GM23338 (cell line): ENCODE data around the gene BZW2. TPM values are rescaled to one million over a fixed set of nuclear protein-coding genes. Genes with fewer than 3 reads are reported as not detected.
"Not testable (repeated sequence)": the region's sequence is repeated elsewhere in the genome, so short reads cannot be mapped to it uniquely, and the experiment has no call there.

Experiments
- ATAC-seq: fragments of 200-7000 bp; cut with Tn5 transposase; 3 replicates; pipeline ENCODE4 v1.9.1; 2020
- DNase-seq: peaks from one replicate; pipeline ENCODE4 v3.0.0-alpha.2; 2015; ENCODE audit warnings: low spot score
- H2AFZ ChIP-seq: fragments of 200-600 bp; sonication (generic); 2 replicates; pipeline ENCODE4 v1.8.0; 2016; ENCODE audit warnings: antibody characterized with exemption, mild to moderate bottlenecking, moderate library complexity
- H3F3A ChIP-seq: fragments of 200-600 bp; sonication (generic); replicated peaks from 2 replicates; pipeline ENCODE4 v1.8.0; 2017; ENCODE audit warnings: antibody characterized with exemption, mixed run types, low read depth
- H3K27ac ChIP-seq: fragments of 200-600 bp; sonication (generic); 2 replicates; pipeline ENCODE4 v1.6.1; 2016; ENCODE audit warnings: low read depth
- H3K27me3 ChIP-seq: fragments of 200-600 bp; sonication (generic); 2 replicates; pipeline ENCODE4 v1.8.0; 2016; ENCODE audit warnings: mild to moderate bottlenecking, mixed run types, moderate library complexity; ENCODE audit not compliant: insufficient read depth
- H3K36me3 ChIP-seq: fragments of 200-600 bp; sonication (generic); 2 replicates; pipeline ENCODE4 v1.8.0; 2016; ENCODE audit warnings: mild to moderate bottlenecking; ENCODE audit not compliant: insufficient read depth
- H3K4me1 ChIP-seq: fragments of 200-600 bp; sonication (generic); 2 replicates; pipeline ENCODE4 v1.8.0; 2016; ENCODE audit warnings: mild to moderate bottlenecking, moderate library complexity; ENCODE audit not compliant: insufficient read depth
- H3K4me2 ChIP-seq: fragments of 200-600 bp; sonication (generic); 2 replicates; pipeline ENCODE4 v1.7.1; 2017; ENCODE audit warnings: mixed run types
- H3K4me3 ChIP-seq: fragments of 200-600 bp; sonication (generic); 2 replicates; pipeline ENCODE4 v1.6.1; 2016; ENCODE audit warnings: mixed run types
- H3K79me2 ChIP-seq: fragments of 200-600 bp; sonication (generic); replicated peaks from 2 replicates; pipeline ENCODE4 v1.8.0; 2017; ENCODE audit warnings: mild to moderate bottlenecking; ENCODE audit not compliant: insufficient read depth
- H3K9me2 ChIP-seq: fragments of 200-600 bp; sonication (generic); 2 replicates; pipeline ENCODE4 v1.8.0; 2017; ENCODE audit not compliant: insufficient read depth
- H4K20me1 ChIP-seq: fragments of 200-600 bp; sonication (generic); replicated peaks from 2 replicates; pipeline ENCODE4 v1.8.0; 2017; ENCODE audit warnings: mild to moderate bottlenecking; ENCODE audit not compliant: insufficient read depth
- H3K27ac Mint-ChIP-seq: 2 replicates; pipeline ENCODE4 v1.8.0; 2020; ENCODE audit warnings: inconsistent platforms, mild to moderate bottlenecking, moderate library complexity, mixed read lengths
- H3K27me3 Mint-ChIP-seq: 3 replicates; pipeline ENCODE4 v1.8.0; 2022; ENCODE audit warnings: low read depth, mild to moderate bottlenecking, moderate library complexity, mixed read lengths, inconsistent platforms; ENCODE audit not compliant: insufficient read depth, poor library complexity
- H3K36me3 Mint-ChIP-seq: 3 replicates; pipeline ENCODE4 v1.8.0; 2021; ENCODE audit warnings: low read depth, mild to moderate bottlenecking, inconsistent platforms, moderate library complexity, mixed read lengths
- H3K4me1 Mint-ChIP-seq: 3 replicates; pipeline ENCODE4 v1.8.0; 2020; ENCODE audit warnings: mild to moderate bottlenecking, inconsistent platforms, mixed read lengths
- H3K4me3 Mint-ChIP-seq: 3 replicates; pipeline ENCODE4 v1.8.0; 2021; ENCODE audit warnings: moderate library complexity, mild to moderate bottlenecking, inconsistent platforms, mixed read lengths
- H3K9me3 Mint-ChIP-seq: 3 replicates; pipeline ENCODE4 v1.8.0; 2020; ENCODE audit warnings: moderate library complexity, mild to moderate bottlenecking, inconsistent platforms, mixed read lengths
- EZH2 ChIP-seq: fragments of 200-600 bp; sonication (generic); IDR thresholded peaks from one replicate; pipeline ENCODE4 v1.8.0; 2017; ENCODE audit warnings: antibody characterized with exemption, mild to moderate bottlenecking, low read depth; ENCODE audit not compliant: unreplicated experiment
- ZNF462 ChIP-seq: fragments of 250-450 bp; sonication (Bioruptor Pico); IDR thresholded peaks from 2 replicates; pipeline ENCODE4 v1.5.0; 2020; ENCODE audit warnings: mild to moderate bottlenecking, moderate library complexity
- polyA plus RNA-seq: library from polyadenylated mRNA; unstranded; fragments of >200 nt; fragmentation: Nextera tagmentation; extraction: Ambion mirVana; gene quantifications from 2 replicates; pipeline ENCODE4 v1.2.1, GENCODE V29; 2016
- total RNA-seq: library from RNA; depleted of rRNA; stranded (reverse); fragments of >200 nt; shearing (Covaris generic); gene quantifications from 2 replicates; pipeline ENCODE4 v1.2.3, GENCODE V29; 2014

The BZW2 gene
- total and polyA plus RNA-seq, 2 experiments from 2014 or later, result 88.8 to 108 TPM

GRCh38 chr7:16657656-16658279 is 11.8 kb downstream of the BZW2 start:
- H3K4me3 Mint-ChIP-seq, result peak overlapping the region; percentile 57
- H3F3A ChIP-seq, result no peaks in the 10 kb centered on the region
- peak overlapping the region; percentile 60 for H3K27ac ChIP-seq
- H4K20me1 ChIP-seq, result peaks cover 36% of the 10 kb centered on the region
- peak overlapping the region; percentile 52 for H3K4me2 ChIP-seq
- H3K9me2 ChIP-seq, result no peaks in the 10 kb centered on the region
- H3K9me3 Mint-ChIP-seq, result no peaks in the 10 kb centered on the region
- no peaks in the 10 kb centered on the region for H3K36me3 ChIP-seq
- peaks cover 43% of the 10 kb centered on the region for H3K4me1 ChIP-seq
- TF ChIP-seq ZNF462 (CRISPR knock-in tag), result peak; percentile 46; the same call in 1 of the 2 replicates
- TF ChIP-seq EZH2, result no peak
- ATAC-seq (peak; percentile 97), DNase-seq (peak; percentile 84)
- peaks cover 100% of the 10 kb centered on the region for H3K79me2 ChIP-seq
- peaks cover 44% of the 10 kb centered on the region for H3K4me1 Mint-ChIP-seq
- H3K27me3 Mint-ChIP-seq, result peaks cover 1% of the 10 kb centered on the region
- no peaks in the 10 kb centered on the region for H3K27me3 ChIP-seq
- no peak overlapping the region for H2AFZ ChIP-seq
- no peak overlapping the region for H3K4me3 ChIP-seq
- peak overlapping the region; percentile 90 for H3K27ac Mint-ChIP-seq
- no peaks in the 10 kb centered on the region for H3K36me3 Mint-ChIP-seq

GRCh38 chr7:16659854-16660497 is 14.0 kb downstream of the BZW2 start:
- not testable (repeated sequence) for H2AFZ ChIP-seq, ATAC-seq, H3K27ac ChIP-seq, H3K4me3 Mint-ChIP-seq, H3K27me3 Mint-ChIP-seq, H3K36me3 ChIP-seq, DNase-seq, H3K9me3 Mint-ChIP-seq, H3K36me3 Mint-ChIP-seq, H3K27me3 ChIP-seq, H3F3A ChIP-seq, H3K4me3 ChIP-seq, H3K9me2 ChIP-seq
- H3K4me2 ChIP-seq, result 0 out of 2 replicates have a peak overlapping the region, but pooled peaks have one; percentile 42
- peaks cover 48% of the 10 kb centered on the region for H3K4me1 Mint-ChIP-seq
- peaks cover 25% of the 10 kb centered on the region for H4K20me1 ChIP-seq
- H3K4me1 ChIP-seq, result peaks cover 43% of the 10 kb centered on the region
- H3K79me2 ChIP-seq, result peaks cover 100% of the 10 kb centered on the region
- peak overlapping the region; percentile 78; the same call in 1 of the 2 replicates for H3K27ac Mint-ChIP-seq
